VCaP (cell line): ENCODE measurements around the gene PPDPF.

Source experiments
- H3K27ac ChIP-seq: fragments of 450-650 bp; 2 replicates; pipeline ENCODE4 v1.5.1; 2017
- TF ChIP-seq, protein P1 (sequence below): fragments of 450-650 bp; conservative IDR thresholded peaks from 2 replicates; pipeline ENCODE4 v1.5.1; 2017; ENCODE audit warnings: mild to moderate bottlenecking, moderate library complexity

PPDPF gene

DNA sequence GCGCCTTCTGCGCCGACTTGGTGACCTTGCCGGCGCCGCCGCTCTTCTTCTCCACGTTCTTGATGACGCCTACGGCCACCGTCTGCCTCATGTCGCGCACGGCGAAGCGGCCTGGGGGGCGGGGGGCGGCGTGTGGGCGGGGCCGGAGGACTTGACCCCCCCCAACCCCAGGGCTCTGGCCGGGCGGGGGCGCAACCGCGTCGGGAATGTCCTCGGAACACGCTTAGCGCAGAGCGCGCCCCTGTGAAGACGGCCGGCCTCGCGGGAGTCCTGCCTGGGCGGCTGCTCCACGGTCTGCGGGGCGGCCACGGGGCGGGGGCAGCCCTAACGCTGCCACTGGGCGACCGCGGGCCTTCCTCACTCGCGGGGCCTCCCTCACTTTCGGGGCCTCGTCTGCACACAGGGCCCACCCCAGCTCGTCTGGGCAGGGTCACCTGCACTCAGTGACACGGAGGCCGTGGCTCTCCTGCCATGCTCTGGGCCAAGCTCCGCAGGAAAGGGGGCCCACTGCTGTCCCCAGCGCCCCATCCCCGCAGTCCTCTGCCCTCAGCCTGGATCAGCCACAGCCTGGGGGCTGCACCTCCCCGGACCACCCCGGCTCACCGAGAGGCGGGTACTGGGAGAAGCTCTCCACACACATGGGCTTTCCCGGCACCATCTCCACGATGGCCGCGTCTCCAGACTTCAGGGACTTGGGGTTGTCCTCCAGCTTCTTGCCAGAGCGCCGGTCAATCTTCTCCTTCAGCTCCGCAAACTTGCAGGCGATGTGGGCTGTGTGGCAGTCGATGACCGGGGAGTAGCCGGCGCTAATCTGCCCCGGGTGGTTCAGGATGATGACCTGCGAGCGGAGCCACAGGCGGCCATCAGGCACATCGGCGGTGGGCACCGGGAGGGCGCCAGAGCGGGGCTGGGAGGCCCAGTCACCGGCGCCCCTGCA is 32.0 kb upstream of the PPDPF start:
- H3K27ac ChIP-seq = no peak overlapping the region
- TF ChIP-seq, protein P1, sequence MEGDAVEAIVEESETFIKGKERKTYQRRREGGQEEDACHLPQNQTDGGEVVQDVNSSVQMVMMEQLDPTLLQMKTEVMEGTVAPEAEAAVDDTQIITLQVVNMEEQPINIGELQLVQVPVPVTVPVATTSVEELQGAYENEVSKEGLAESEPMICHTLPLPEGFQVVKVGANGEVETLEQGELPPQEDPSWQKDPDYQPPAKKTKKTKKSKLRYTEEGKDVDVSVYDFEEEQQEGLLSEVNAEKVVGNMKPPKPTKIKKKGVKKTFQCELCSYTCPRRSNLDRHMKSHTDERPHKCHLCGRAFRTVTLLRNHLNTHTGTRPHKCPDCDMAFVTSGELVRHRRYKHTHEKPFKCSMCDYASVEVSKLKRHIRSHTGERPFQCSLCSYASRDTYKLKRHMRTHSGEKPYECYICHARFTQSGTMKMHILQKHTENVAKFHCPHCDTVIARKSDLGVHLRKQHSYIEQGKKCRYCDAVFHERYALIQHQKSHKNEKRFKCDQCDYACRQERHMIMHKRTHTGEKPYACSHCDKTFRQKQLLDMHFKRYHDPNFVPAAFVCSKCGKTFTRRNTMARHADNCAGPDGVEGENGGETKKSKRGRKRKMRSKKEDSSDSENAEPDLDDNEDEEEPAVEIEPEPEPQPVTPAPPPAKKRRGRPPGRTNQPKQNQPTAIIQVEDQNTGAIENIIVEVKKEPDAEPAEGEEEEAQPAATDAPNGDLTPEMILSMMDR = no peak

DNA sequence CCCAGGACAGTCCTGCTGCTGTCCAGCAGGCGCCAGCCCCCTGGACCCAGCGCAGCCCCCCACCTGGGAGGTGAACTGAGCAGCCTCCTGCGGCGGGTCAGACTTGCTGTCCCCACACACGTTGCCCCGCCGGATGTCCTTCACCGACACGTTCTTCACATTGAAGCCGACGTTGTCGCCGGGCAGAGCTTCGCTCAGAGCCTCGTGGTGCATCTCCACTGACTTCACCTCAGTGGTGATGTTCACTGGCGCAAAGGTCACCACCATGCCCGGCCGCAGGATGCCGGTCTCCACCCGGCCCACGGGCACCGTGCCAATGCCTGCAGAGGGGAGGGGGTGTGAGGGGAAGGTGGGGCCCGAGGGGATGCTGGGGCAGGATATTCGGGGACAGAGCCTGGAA is 30.1 kb upstream of the PPDPF start:
- H3K27ac ChIP-seq = no peak overlapping the region
- TF ChIP-seq, protein P1 = no peak

DNA sequence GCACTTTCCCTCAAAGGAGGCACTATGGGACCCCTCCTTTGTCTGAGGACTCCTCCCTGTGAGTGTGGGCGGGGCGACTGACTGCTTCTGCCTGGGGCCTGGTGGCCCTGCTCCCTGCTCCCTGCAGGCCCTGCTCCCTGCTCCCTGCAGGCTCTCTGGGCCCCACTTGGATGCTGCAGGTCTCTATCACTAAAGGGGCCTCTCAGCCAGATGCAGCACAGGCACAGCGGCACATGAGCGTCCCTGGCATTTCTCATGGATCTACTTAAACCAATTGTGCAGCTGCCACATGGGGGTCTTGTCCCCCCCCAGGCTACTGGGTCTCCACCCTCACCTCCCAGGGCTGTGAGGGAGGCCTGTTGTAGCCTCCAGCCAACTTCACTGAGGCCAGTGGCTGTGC is 29.5 kb upstream of the PPDPF start:
- H3K27ac ChIP-seq = no peak overlapping the region
- TF ChIP-seq, protein P1 = no peak

DNA sequence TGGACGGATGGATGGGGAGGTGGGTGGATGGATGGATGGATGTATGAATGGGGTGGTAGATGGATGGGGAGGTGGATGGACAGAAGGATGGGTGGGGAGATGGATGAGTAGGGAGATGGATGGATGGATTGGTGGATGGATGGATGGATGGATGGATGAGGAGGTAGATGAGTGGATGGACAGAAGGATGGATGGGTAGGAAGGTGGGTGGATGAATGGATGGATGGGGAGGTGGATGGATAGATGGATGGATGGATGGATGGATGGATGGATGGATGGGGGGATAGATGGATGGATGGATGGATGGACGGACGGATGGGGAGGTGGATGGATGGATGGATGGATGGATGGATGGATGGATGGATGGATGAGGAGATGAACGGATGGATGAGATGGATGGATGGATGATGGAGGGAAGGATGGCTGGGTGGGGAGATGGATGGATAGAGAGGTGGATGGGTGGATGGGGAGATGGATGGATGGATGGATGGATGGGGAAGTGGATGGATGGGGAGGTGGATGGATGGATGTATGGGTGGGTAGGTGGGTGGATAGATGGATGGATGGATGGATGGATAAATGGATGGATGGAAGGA is 28.8 kb upstream of the PPDPF start:
- H3K27ac ChIP-seq = no peak overlapping the region
- TF ChIP-seq, protein P1 = no peak

DNA sequence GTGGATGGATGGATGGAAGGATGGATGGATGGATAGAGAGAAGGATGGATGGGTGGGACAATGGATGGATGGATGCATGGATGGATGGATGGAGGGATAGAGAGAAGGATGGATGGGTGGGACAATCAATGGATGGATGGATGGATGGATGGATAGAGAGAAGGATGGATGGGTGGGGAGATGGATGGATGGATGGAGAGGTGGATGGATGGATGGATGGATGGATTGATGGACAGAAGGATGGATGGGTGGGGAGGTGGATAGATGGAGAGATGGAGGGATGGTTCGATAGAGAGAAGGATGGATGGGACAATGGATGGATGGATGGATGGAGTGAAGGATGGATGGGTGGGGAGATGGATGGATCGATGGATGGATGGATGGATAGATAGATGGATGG is 28.0 kb upstream of the PPDPF start:
- H3K27ac ChIP-seq = no peak overlapping the region
- TF ChIP-seq, protein P1 = no peak

DNA sequence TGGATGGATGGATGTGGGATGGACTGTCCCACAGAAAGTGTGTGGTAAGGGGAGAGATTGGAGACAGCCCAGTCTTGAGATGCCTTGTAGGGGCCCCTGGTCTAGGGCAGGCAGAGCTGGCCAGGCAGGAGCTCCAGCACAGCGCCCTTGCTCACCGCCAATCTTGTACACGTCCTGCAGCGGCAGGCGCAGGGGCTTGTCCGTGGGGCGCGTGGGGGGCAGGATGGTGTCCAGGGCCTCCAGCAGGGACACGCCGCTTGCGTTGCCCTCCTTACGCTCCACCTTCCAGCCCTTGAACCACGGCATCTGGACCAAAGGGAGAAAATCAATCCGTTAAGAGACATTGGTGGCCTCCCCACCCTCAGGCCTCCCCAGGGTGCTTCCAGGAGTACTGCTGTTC is 27.6 kb upstream of the PPDPF start:
- TF ChIP-seq, protein P1 = no peak
- H3K27ac ChIP-seq = no peak overlapping the region

DNA sequence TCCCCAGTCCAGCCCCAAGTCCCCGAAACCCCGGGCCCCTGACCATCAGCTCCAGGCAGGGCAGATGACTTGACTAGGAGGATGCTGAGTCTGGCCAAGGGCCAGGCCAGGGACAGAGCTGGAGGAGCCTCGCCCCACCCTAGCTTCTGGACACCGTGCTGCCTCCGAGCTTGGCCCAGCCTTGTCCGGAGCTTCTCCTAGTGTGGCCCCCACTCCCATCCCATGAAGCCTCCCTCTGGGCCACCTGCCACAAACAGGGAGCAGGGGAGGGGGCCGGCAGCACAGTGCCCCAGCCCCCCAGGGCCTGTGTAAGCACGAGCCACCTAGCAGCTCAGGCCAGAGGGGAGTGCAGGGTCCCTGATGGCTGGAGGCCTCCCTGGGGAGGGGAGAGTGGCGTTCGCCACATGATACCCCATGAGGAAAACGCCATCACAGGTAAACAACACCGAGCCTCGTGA is 27.0 kb upstream of the PPDPF start:
- TF ChIP-seq, protein P1 = no peak
- H3K27ac ChIP-seq = no peak overlapping the region
